Brain microvascular endothelial cell (primary cell): ENCODE data around the gene ZNF513.

Experiments used
- DNase-seq: peaks from one replicate; pipeline ENCODE4 v3.0.0-alpha.2; 2020
- H3K27ac ChIP-seq: fragments of 250-450 bp; sonication (Bioruptor Pico); 2 replicates; pipeline ENCODE4 v1.5.1; 2020; ENCODE audit warnings: mild to moderate bottlenecking, moderate library complexity
- H3K27me3 ChIP-seq: fragments of 250-450 bp; sonication (Bioruptor Pico); replicated peaks from 2 replicates; pipeline ENCODE4 v1.5.1; 2020; ENCODE audit warnings: mild to moderate bottlenecking
- H3K36me3 ChIP-seq: fragments of 250-450 bp; sonication (Bioruptor Pico); replicated peaks from 2 replicates; pipeline ENCODE4 v1.5.1; 2020; ENCODE audit warnings: mild to moderate bottlenecking
- H3K4me3 ChIP-seq: 2 replicates; pipeline ENCODE4 v1.5.1; 2011; ENCODE audit warnings: low read depth, mild to moderate bottlenecking, control low read depth, low read length, moderate library complexity
- CTCF ChIP-seq: IDR thresholded peaks from 2 replicates; pipeline ENCODE4 v1.5.1; 2011; ENCODE audit warnings: low read depth, mild to moderate bottlenecking, moderate library complexity, low read length, control low read depth, inconsistent platforms; ENCODE audit errors: missing control alignments
- in situ Hi-C: cut with HindIII; loops from 2 replicates; pipeline ENCODE4 v1.10.0; 2017; ENCODE audit warnings: low sequenced_read_pairs, low pct_ligation_motif_present

Gene ZNF513

GRCh38 chr2:27369471-27370025 is 11.0 kb downstream of the ZNF513 start:
- Histone ChIP-seq H3K27me3 (no peaks in the 10 kb centered on the region), H3K4me3 (peak overlapping the region; percentile 99), H3K27ac (peak overlapping the region; percentile 65), H3K36me3 (peaks cover 54% of the 10 kb centered on the region)
- in situ Hi-C loops, result no loop called here
- peak; percentile 22 for DNase-seq
- no peak for TF ChIP-seq CTCF

GRCh38 chr2:27363933-27364332 is 16.6 kb downstream of the ZNF513 start:
- peaks cover 49% of the 10 kb centered on the region for H3K36me3 ChIP-seq
- H3K4me3 ChIP-seq, result no peak overlapping the region
- TF ChIP-seq CTCF, result no peak
- no peak for DNase-seq
- H3K27ac ChIP-seq, result no peak overlapping the region
- H3K27me3 ChIP-seq, result no peaks in the 10 kb centered on the region
- in situ Hi-C loops, result no loop called here

GRCh38 chr2:27362678-27363420 is 17.7 kb downstream of the ZNF513 start:
- H3K27ac ChIP-seq, result no peak overlapping the region
- in situ Hi-C loops, result no loop called here

GRCh38 chr2:27356382-27357181 is 24.0 kb downstream of the ZNF513 start, which contains the start of gene GTF3C2:
TSS of gene GTF3C2 (minus strand) at chr2:27356764. CDS start at chr2:27343554, 13,210 bp downstream.
- peak within 1 kb of the TSS; percentile 92 for H3K27ac ChIP-seq
- in situ Hi-C loops, result no loop called here
- H3K36me3 ChIP-seq, result no peaks in the 10 kb centered on the region
- H3K4me3 ChIP-seq, result peak within 1 kb of the TSS; percentile 98
- no peaks in the 10 kb centered on the region for H3K27me3 ChIP-seq
- no peak for TF ChIP-seq CTCF
- DNase-seq, result peak; percentile 95

More at GRCh38 chr2:27362678-27363420, 17.7 kb downstream of the ZNF513 start:
- Histone ChIP-seq H3K4me3 (no peak overlapping the region), H3K36me3 (peaks cover 42% of the 10 kb centered on the region), H3K27me3 (no peaks in the 10 kb centered on the region)
- no peak for TF ChIP-seq CTCF
- no peak for DNase-seq

- in situ Hi-C loops, result no loop called here
- Histone ChIP-seq H3K4me3 (peak overlapping the region; percentile 98), H3K27ac (peak overlapping the region; percentile 92), H3K27me3 (no peaks in the 10 kb centered on the region), H3K36me3 (no peaks in the 10 kb centered on the region)
- TF ChIP-seq CTCF, result no peak
- peak; percentile 49 for DNase-seq
These were observed 24.5 kb downstream of the ZNF513 start for GRCh38 chr2:27356056-27356381.
